Brain microvascular endothelial cell (primary cell): ENCODE results near the gene MPV17.
A peak's percentile ranks its signal among the peaks of the same experiment; 100 is the strongest.
"Not testable (repeated sequence)": the region's sequence is repeated elsewhere in the genome, so short reads cannot be mapped to it uniquely, and the experiment has no call there.

Source experiments
- DNase-seq: peaks from one replicate; pipeline ENCODE4 v3.0.0-alpha.2; 2020
- H3K27ac ChIP-seq: fragments of 250-450 bp; sonication (Bioruptor Pico); 2 replicates; pipeline ENCODE4 v1.5.1; 2020; ENCODE audit warnings: mild to moderate bottlenecking, moderate library complexity
- H3K27me3 ChIP-seq: fragments of 250-450 bp; sonication (Bioruptor Pico); replicated peaks from 2 replicates; pipeline ENCODE4 v1.5.1; 2020; ENCODE audit warnings: mild to moderate bottlenecking
- H3K36me3 ChIP-seq: fragments of 250-450 bp; sonication (Bioruptor Pico); replicated peaks from 2 replicates; pipeline ENCODE4 v1.5.1; 2020; ENCODE audit warnings: mild to moderate bottlenecking
- H3K4me3 ChIP-seq: 2 replicates; pipeline ENCODE4 v1.5.1; 2011; ENCODE audit warnings: low read depth, mild to moderate bottlenecking, control low read depth, low read length, moderate library complexity
- CTCF ChIP-seq: IDR thresholded peaks from 2 replicates; pipeline ENCODE4 v1.5.1; 2011; ENCODE audit warnings: low read depth, mild to moderate bottlenecking, moderate library complexity, low read length, control low read depth, inconsistent platforms; ENCODE audit errors: missing control alignments
- in situ Hi-C: cut with HindIII; loops from 2 replicates; pipeline ENCODE4 v1.10.0; 2017; ENCODE audit warnings: low sequenced_read_pairs, low pct_ligation_motif_present

Gene MPV17

GRCh38 chr2:27323596-27324285 lies 844 bp upstream of the MPV17 start:
- DNase-seq = no peak
- Histone ChIP-seq H3K36me3 (peaks cover 24% of the 10 kb centered on the region), H3K27me3 (no peaks in the 10 kb centered on the region), H3K4me3 (peak overlapping the region; percentile 92), H3K27ac (peak overlapping the region; percentile 91)
- no peak for TF ChIP-seq CTCF
- in situ Hi-C loops = no loop called here

- no peak for TF ChIP-seq CTCF
- in situ Hi-C loops = no loop called here
- no peak for DNase-seq
- H3K27me3 ChIP-seq = no peaks in the 10 kb centered on the region
- peaks cover 12% of the 10 kb centered on the region for H3K36me3 ChIP-seq
- H3K4me3 ChIP-seq = peak overlapping the region; percentile 92
- H3K27ac ChIP-seq = peak overlapping the region; percentile 91
Measured at GRCh38 chr2:27322301-27322765, 564 bp downstream of the MPV17 start.

GRCh38 chr2:27320958-27321543 lies 1.8 kb downstream of the MPV17 start:
- in situ Hi-C loops = no loop called here
- peak overlapping the region; percentile 91 for H3K27ac ChIP-seq

DNA sequence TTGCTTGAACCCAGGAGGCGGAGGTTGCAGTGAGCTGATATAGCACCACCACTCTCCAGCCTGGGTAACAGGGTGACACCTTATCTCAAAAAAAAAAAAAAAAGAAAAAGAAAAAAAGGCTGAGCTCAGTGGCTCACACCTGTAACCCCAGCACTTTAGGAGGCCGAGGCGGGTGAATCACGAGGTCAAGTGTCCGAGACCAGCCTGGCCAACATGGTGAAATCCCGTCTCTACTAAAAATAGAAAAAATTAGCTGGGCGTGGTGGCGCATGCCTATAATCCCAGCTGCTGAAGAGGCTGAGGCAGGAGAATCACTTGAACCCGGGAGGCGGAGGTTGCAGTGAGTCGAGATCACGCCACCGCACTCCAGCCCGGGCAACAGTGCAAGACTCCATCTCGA lies 3.1 kb downstream of the MPV17 start:
- H3K27ac ChIP-seq, H3K27me3 ChIP-seq, in situ Hi-C loops, H3K4me3 ChIP-seq, DNase-seq, H3K36me3 ChIP-seq: not testable (repeated sequence)

More at GRCh38 chr2:27320958-27321543, 1.8 kb downstream of the MPV17 start:
- H3K27me3 ChIP-seq = no peaks in the 10 kb centered on the region
- peak; percentile 78 for TF ChIP-seq CTCF
- H3K4me3 ChIP-seq = peak overlapping the region; percentile 16
- peak; percentile 98 for DNase-seq
- no peaks in the 10 kb centered on the region for H3K36me3 ChIP-seq

- H3K4me3 ChIP-seq = no peak overlapping the region
- no peak for TF ChIP-seq CTCF
- no peaks in the 10 kb centered on the region for H3K27me3 ChIP-seq
- H3K27ac ChIP-seq = no peak overlapping the region
- no peak for DNase-seq
- in situ Hi-C loops = no loop called here
- peaks cover 3% of the 10 kb centered on the region for H3K36me3 ChIP-seq
Measured at GRCh38 chr2:27316655-27317412, 6.1 kb downstream of the MPV17 start.

- Histone ChIP-seq H3K4me3 (no peak overlapping the region), H3K27me3 (no peaks in the 10 kb centered on the region), H3K36me3 (peaks cover 3% of the 10 kb centered on the region), H3K27ac (no peak overlapping the region)
- no peak for DNase-seq
- no peak for TF ChIP-seq CTCF
- in situ Hi-C loops = no loop called here
Measured at GRCh38 chr2:27315122-27315521, 7.8 kb downstream of the MPV17 start.
